Uterus (tissue), 4 donors: ENCODE results near the gene SRSF4. TPM values are rescaled to one million over a fixed set of nuclear protein-coding genes. Genes with fewer than 3 reads are reported as not detected.

ENCODE experiments used
- DNase-seq, 2 donors: peaks; one replicate each; pipeline ENCODE4 v3.0.0-alpha.2; 2019 to 2020
- H3K27ac ChIP-seq, 2 donors: fragments of 200-600 bp; sonication (generic); 1 replicate in 1 of 2; 2 replicates in 1 of 2; pipeline ENCODE4 v1.5.1; 2016 to 2018
- H3K27me3 ChIP-seq, 2 donors: fragments of 200-600 bp; sonication (generic); one replicate each; pipeline ENCODE4 v1.5.1; 2018 to 2019; ENCODE audit warnings: control low read depth in 1 of 2
- H3K36me3 ChIP-seq, 2 donors: fragments of 200-600 bp; sonication (generic); one replicate each; pipeline ENCODE4 v1.5.1; 2019; ENCODE audit warnings: control low read depth in 1 of 2
- H3K4me1 ChIP-seq, 2 donors: fragments of 200-600 bp; sonication (generic); one replicate each; pipeline ENCODE4 v1.5.1; 2018 to 2019; ENCODE audit warnings: control low read depth in 1 of 2
- H3K4me3 ChIP-seq, 2 donors: fragments of 200-600 bp; sonication (generic); 1 replicate in 1 of 2; 2 replicates in 1 of 2; pipeline ENCODE4 v1.5.1; 2018 to 2019; ENCODE audit warnings: mild to moderate bottlenecking in 1 of 2
- H3K9me3 ChIP-seq, 2 donors: fragments of 200-600 bp; sonication (generic); one replicate each; pipeline ENCODE4 v1.5.1; 2019; ENCODE audit warnings: control low read depth in 1 of 2
- CTCF ChIP-seq, 4 experiments: fragments of 200-600 bp in 2 of 4; fragments of 450-650 bp in 2 of 4; sonication (generic) in 2 of 4; IDR thresholded peaks; one replicate each; pipeline ENCODE4 v1.5.1; 2016 to 2019; ENCODE audit warnings: antibody characterized with exemption in 4 of 4, mild to moderate bottlenecking in 2 of 4, moderate library complexity in 1 of 4
- POLR2A ChIP-seq, 2 donors: fragments of 450-650 bp; IDR thresholded peaks; one replicate each; pipeline ENCODE4 v1.6.1; 2016; ENCODE audit warnings: antibody characterized with exemption in 2 of 2, mild to moderate bottlenecking in 1 of 2, moderate library complexity in 1 of 2
- intact Hi-C: fragments of 100-400 bp; cut with DNase I; formaldehyde crosslinking; loops from one replicate; pipeline ENCODE4 v1.15.1; 2023; ENCODE audit warnings: low total_unique reads
- total RNA-seq, 4 donors: library from RNA; depleted of rRNA in 3 of 4; stranded (reverse); fragments of >200 nt in 3 of 4; gene quantifications; one replicate each; pipeline versions ENCODE4 v1.1.0 to v1.2.4, GENCODE V29; 2014 to 2023
- donor health status: DM: yes; HTN: yes; CAD: no.

The SRSF4 gene
- total RNA-seq, 4 donors from 2014 or later: 60.0 to 129 (median 69.0) TPM

- Histone ChIP-seq H3K27me3 (no peaks in the 10 kb centered on the region), H3K27ac (peak overlapping the region; percentile 94 to 100), H3K4me3 (no peak overlapping the region), H3K4me1 (peaks cover 0 to 6% of the 10 kb centered on the region in 2 donors), H3K36me3 (no peaks in the 10 kb centered on the region), H3K9me3 (no peaks in the 10 kb centered on the region)
- no peak for DNase-seq
- intact Hi-C loops: loop anchor here (10.0 kb wide), 1 partner anchor 59 kb away; the partner anchor contains the start of gene SRSF4
- no peak for TF ChIP-seq POLR2A (IDR thresholded peaks at IDR 0.05)
- no peak for TF ChIP-seq CTCF (IDR thresholded peaks at IDR 0.05)
These were observed 55.5 kb downstream of the SRSF4 start for GRCh38 chr1:29126198-29126597.

- H3K4me3 ChIP-seq: no peak overlapping the region
- peak in 1 of 2 donors; percentile 39 for DNase-seq
- intact Hi-C loops: loop anchor here (10.0 kb wide), 1 partner anchor 59 kb away; the partner anchor contains the start of gene SRSF4
- H3K4me1 ChIP-seq: peaks cover 0 to 6% of the 10 kb centered on the region in 2 donors
- no peak for TF ChIP-seq CTCF (IDR thresholded peaks at IDR 0.05)
- no peak for TF ChIP-seq POLR2A (IDR thresholded peaks at IDR 0.05)
- peak overlapping the region; percentile 94 to 100 for H3K27ac ChIP-seq
- H3K9me3 ChIP-seq: no peaks in the 10 kb centered on the region
- H3K27me3 ChIP-seq: no peaks in the 10 kb centered on the region
- H3K36me3 ChIP-seq: no peaks in the 10 kb centered on the region
These were observed 55.9 kb downstream of the SRSF4 start for GRCh38 chr1:29125788-29126187.

GRCh38 chr1:29125237-29125641, 56.5 kb downstream of the SRSF4 start:
- H3K27me3 ChIP-seq: no peaks in the 10 kb centered on the region
- peak overlapping the region; percentile 73 to 80 for H3K4me3 ChIP-seq
- TF ChIP-seq CTCF (IDR thresholded peaks at IDR 0.05) (no peak), POLR2A (IDR thresholded peaks at IDR 0.05) (no peak)
- DNase-seq: no peak
- H3K4me1 ChIP-seq: peaks cover 0 to 6% of the 10 kb centered on the region in 2 donors
- no peaks in the 10 kb centered on the region for H3K9me3 ChIP-seq
- peak overlapping the region; percentile 94 to 100 for H3K27ac ChIP-seq
- H3K36me3 ChIP-seq: no peaks in the 10 kb centered on the region
- intact Hi-C loops: loop anchor here (10.0 kb wide), 1 partner anchor 60 kb away; the partner anchor contains the start of gene SRSF4

- TF ChIP-seq POLR2A (IDR thresholded peaks at IDR 0.05) (peak; percentile 86 to 89), CTCF (IDR thresholded peaks at IDR 0.05) (peak; percentile 79 to 99 (median 91))
- Histone ChIP-seq H3K9me3 (no peaks in the 10 kb centered on the region), H3K4me1 (peaks cover 0 to 8% of the 10 kb centered on the region in 2 donors), H3K4me3 (peak overlapping the region; percentile 73 to 80), H3K27ac (peak overlapping the region; percentile 94 to 100), H3K27me3 (no peaks in the 10 kb centered on the region), H3K36me3 (no peaks in the 10 kb centered on the region)
- intact Hi-C loops: loop anchor here (10.0 kb wide), 1 partner anchor 60 kb away; the partner anchor contains the start of gene SRSF4
- peak; percentile 90 to 93 for DNase-seq
These were observed 57.1 kb downstream of the SRSF4 start for GRCh38 chr1:29124366-29125236.

- intact Hi-C loops: loop anchor here (10.0 kb wide), 1 partner anchor 61 kb away; the partner anchor contains the start of gene SRSF4
- peaks cover 0 to 12% of the 10 kb centered on the region in 2 donors for H3K4me1 ChIP-seq
These were observed 57.8 kb downstream of the SRSF4 start, which contains the start of gene TMEM200B for GRCh38 chr1:29123887-29124365. TSS of gene TMEM200B (minus strand) at chr1:29123903. CDS start at chr1:29121828, 2,075 bp downstream.

More at GRCh38 chr1:29123887-29124365, 57.8 kb downstream of the SRSF4 start, which contains the start of gene TMEM200B:
- H3K9me3 ChIP-seq: no peaks in the 10 kb centered on the region
- no peaks in the 10 kb centered on the region for H3K27me3 ChIP-seq
- peak within 1 kb of the TSS; percentile 73 to 80 for H3K4me3 ChIP-seq
- no peaks in the 10 kb centered on the region for H3K36me3 ChIP-seq
- H3K27ac ChIP-seq: peak within 1 kb of the TSS; percentile 94 to 100
- no peak for TF ChIP-seq CTCF (IDR thresholded peaks at IDR 0.05)
- TF ChIP-seq POLR2A (IDR thresholded peaks at IDR 0.05): no peak
- peak; percentile 59 to 71 for DNase-seq
